HEK293 (cell line): ENCODE measurements around the gene NARF.

Experiments
- AEBP2 ChIP-seq: fragments of 450-650 bp; formaldehyde crosslinking; IDR thresholded peaks from 2 replicates; pipeline ENCODE4 v1.5.1; 2016; ENCODE audit warnings: missing biosample characterization, missing genetic modification characterization, borderline replicate concordance
- EGR2 ChIP-seq: fragments of 450-650 bp; formaldehyde crosslinking; IDR thresholded peaks from 2 replicates; pipeline ENCODE4 v1.5.1; 2016; ENCODE audit warnings: low read depth, missing biosample characterization, missing genetic modification characterization
- GFI1B ChIP-seq: fragments of 450-650 bp; formaldehyde crosslinking; IDR thresholded peaks from 2 replicates; pipeline ENCODE4 v1.5.1; 2016; ENCODE audit warnings: missing biosample characterization, missing genetic modification characterization
- GLIS1 ChIP-seq: fragments of 450-650 bp; formaldehyde crosslinking; IDR thresholded peaks from 2 replicates; pipeline ENCODE4 v1.5.1; 2016; ENCODE audit warnings: missing biosample characterization, missing genetic modification characterization
- IKZF3 ChIP-seq: fragments of 450-650 bp; IDR thresholded peaks from 2 replicates; pipeline ENCODE4 v1.5.0; 2018; ENCODE audit warnings: missing biosample characterization, mild to moderate bottlenecking, missing genetic modification characterization, moderate library complexity
- KLF10 ChIP-seq: fragments of 450-650 bp; IDR thresholded peaks from 2 replicates; pipeline ENCODE4 v1.5.1; 2018; ENCODE audit warnings: missing biosample characterization, mild to moderate bottlenecking, missing genetic modification characterization
- KLF17 ChIP-seq: fragments of 450-650 bp; formaldehyde crosslinking; IDR thresholded peaks from 2 replicates; pipeline ENCODE4 v1.5.1; 2016; ENCODE audit warnings: missing biosample characterization, missing genetic modification characterization
- PATZ1 ChIP-seq: fragments of 450-650 bp; formaldehyde crosslinking; IDR thresholded peaks from 2 replicates; pipeline ENCODE4 v1.5.1; 2016; ENCODE audit warnings: missing biosample characterization, missing genetic modification characterization
- PRDM1 ChIP-seq: fragments of 450-650 bp; formaldehyde crosslinking; IDR thresholded peaks from 2 replicates; pipeline ENCODE4; 2016; ENCODE audit warnings: missing biosample characterization, missing genetic modification characterization
- REST ChIP-seq: fragments of 450-650 bp; formaldehyde crosslinking; IDR thresholded peaks from 2 replicates; pipeline ENCODE4 v1.5.1; 2016; ENCODE audit warnings: missing biosample characterization, missing genetic modification characterization
- SCRT2 ChIP-seq: fragments of 450-650 bp; formaldehyde crosslinking; IDR thresholded peaks from 2 replicates; pipeline ENCODE4 v1.5.1; 2016; ENCODE audit warnings: missing biosample characterization, missing genetic modification characterization
- SP2 ChIP-seq: fragments of 450-650 bp; formaldehyde crosslinking; IDR thresholded peaks from 2 replicates; pipeline ENCODE4 v1.5.1; 2016; ENCODE audit warnings: missing biosample characterization, missing genetic modification characterization
- SP7 ChIP-seq: fragments of 450-650 bp; formaldehyde crosslinking; IDR thresholded peaks from 2 replicates; pipeline ENCODE4 v1.5.1; 2016; ENCODE audit warnings: missing biosample characterization, missing genetic modification characterization
- TCF7L2 ChIP-seq: IDR thresholded peaks from 2 replicates; pipeline ENCODE4 v1.6.1; 2011; ENCODE audit warnings: low read depth, mild to moderate bottlenecking, inconsistent platforms, low read length, moderate library complexity, borderline replicate concordance
- WT1 ChIP-seq: fragments of 450-650 bp; formaldehyde crosslinking; IDR thresholded peaks from 2 replicates; pipeline ENCODE4 v1.5.1; 2016; ENCODE audit warnings: missing biosample characterization, missing genetic modification characterization
- ZNF140 ChIP-seq: fragments of 450-650 bp; formaldehyde crosslinking; IDR thresholded peaks from 2 replicates; pipeline ENCODE4 v1.5.1; 2016; ENCODE audit warnings: missing biosample characterization, missing genetic modification characterization
- ZNF155 ChIP-seq: fragments of 450-650 bp; formaldehyde crosslinking; IDR thresholded peaks from 2 replicates; pipeline ENCODE4 v1.5.1; 2016; ENCODE audit warnings: missing biosample characterization, missing genetic modification characterization
- ZNF157 ChIP-seq: fragments of 450-650 bp; formaldehyde crosslinking; IDR thresholded peaks from 2 replicates; pipeline ENCODE4 v1.5.1; 2016; ENCODE audit warnings: missing biosample characterization, missing genetic modification characterization
- ZNF169 ChIP-seq: fragments of 450-650 bp; formaldehyde crosslinking; IDR thresholded peaks from 2 replicates; pipeline ENCODE4 v1.5.1; 2016; ENCODE audit warnings: missing biosample characterization, missing genetic modification characterization
- ZNF174 ChIP-seq: fragments of 450-650 bp; formaldehyde crosslinking; IDR thresholded peaks from 2 replicates; pipeline ENCODE4 v1.5.0; 2017; ENCODE audit warnings: missing biosample characterization, mild to moderate bottlenecking, missing genetic modification characterization
- ZNF23 ChIP-seq: fragments of 450-650 bp; formaldehyde crosslinking; IDR thresholded peaks from 2 replicates; pipeline ENCODE4 v1.5.1; 2016; ENCODE audit warnings: missing biosample characterization, missing genetic modification characterization, borderline replicate concordance
- ZNF239 ChIP-seq: fragments of 450-650 bp; formaldehyde crosslinking; IDR thresholded peaks from 2 replicates; pipeline ENCODE4 v1.5.1; 2016; ENCODE audit warnings: missing biosample characterization, missing genetic modification characterization
- ZNF248 ChIP-seq: fragments of 450-650 bp; formaldehyde crosslinking; IDR thresholded peaks from 2 replicates; pipeline ENCODE4 v1.5.1; 2017; ENCODE audit warnings: missing biosample characterization, missing genetic modification characterization
- ZNF292 ChIP-seq: fragments of 450-650 bp; formaldehyde crosslinking; IDR thresholded peaks from 2 replicates; pipeline ENCODE4 v1.5.1; 2016; ENCODE audit warnings: low read depth, missing biosample characterization, missing genetic modification characterization, borderline replicate concordance
- ZNF335 ChIP-seq: fragments of 450-650 bp; formaldehyde crosslinking; conservative IDR thresholded peaks from 2 replicates; pipeline ENCODE4 v1.5.1; 2016; ENCODE audit warnings: missing biosample characterization, missing genetic modification characterization
- ZNF501 ChIP-seq: fragments of 450-650 bp; formaldehyde crosslinking; IDR thresholded peaks from 2 replicates; pipeline ENCODE4 v1.5.1; 2016; ENCODE audit warnings: missing biosample characterization, missing genetic modification characterization
- ZNF548 ChIP-seq: fragments of 450-650 bp; formaldehyde crosslinking; IDR thresholded peaks from 2 replicates; pipeline ENCODE4 v1.5.1; 2016; ENCODE audit warnings: missing biosample characterization, missing genetic modification characterization
- ZNF571 ChIP-seq: fragments of 450-650 bp; formaldehyde crosslinking; IDR thresholded peaks from 2 replicates; pipeline ENCODE4 v1.5.0; 2017; ENCODE audit warnings: missing biosample characterization, missing genetic modification characterization
- ZNF623 ChIP-seq: fragments of 450-650 bp; formaldehyde crosslinking; IDR thresholded peaks from 2 replicates; pipeline ENCODE4 v1.5.1; 2016; ENCODE audit warnings: missing biosample characterization, missing genetic modification characterization
- ZNF664 ChIP-seq: fragments of 450-650 bp; formaldehyde crosslinking; IDR thresholded peaks from 2 replicates; pipeline ENCODE4 v1.5.1; 2016; ENCODE audit warnings: missing biosample characterization, missing genetic modification characterization
- ZNF670 ChIP-seq: fragments of 450-650 bp; formaldehyde crosslinking; IDR thresholded peaks from 2 replicates; pipeline ENCODE4 v1.5.1; 2016; ENCODE audit warnings: missing biosample characterization, missing genetic modification characterization, low read depth
- ZNF747 ChIP-seq: fragments of 450-650 bp; formaldehyde crosslinking; IDR thresholded peaks from 2 replicates; pipeline ENCODE4 v1.5.1; 2016; ENCODE audit warnings: missing biosample characterization, missing genetic modification characterization
- ZNF776 ChIP-seq: fragments of 450-650 bp; formaldehyde crosslinking; IDR thresholded peaks from 2 replicates; pipeline ENCODE4 v1.5.0; 2017; ENCODE audit warnings: missing biosample characterization, missing genetic modification characterization, borderline replicate concordance
- ZSCAN23 ChIP-seq: fragments of 450-650 bp; formaldehyde crosslinking; IDR thresholded peaks from 2 replicates; pipeline ENCODE4 v1.5.1; 2016; ENCODE audit warnings: missing biosample characterization, missing genetic modification characterization

Gene NARF

GRCh38 chr17:82518826-82519810 lies 60.6 kb downstream of the NARF start, which contains the start of gene FOXK2 (continued):
- peak; percentile 23; the same call in 1 of the 2 replicates for TF ChIP-seq KLF17 (tag by site-specific recombination)
- no peak for TF ChIP-seq ZNF174 (tag by site-specific recombination)
- peak; percentile 44; the same call in 1 of the 2 replicates for TF ChIP-seq SCRT2
- TF ChIP-seq PATZ1 (tag by site-specific recombination), result no peak
- no peak for TF ChIP-seq ZNF248 (tag by site-specific recombination)
- TF ChIP-seq IKZF3 (tag by site-specific recombination), result peak; percentile 45; the same call in 1 of the 2 replicates
- TF ChIP-seq ZNF548, result 0 out of 2 replicates have a peak, but pooled peaks have one; percentile 13
- TF ChIP-seq ZNF664, result no peak
- no peak for TF ChIP-seq EGR2 (tag by site-specific recombination)
- TF ChIP-seq PRDM1 (tag by site-specific recombination), result no peak
- no peak for TF ChIP-seq AEBP2 (tag by site-specific recombination)
- TF ChIP-seq GFI1B, result no peak
- TF ChIP-seq ZNF335 (tag by site-specific recombination), result peak; percentile 86
- no peak for TF ChIP-seq ZNF169 (tag by site-specific recombination)
- no peak for TF ChIP-seq TCF7L2
- TF ChIP-seq REST (tag by site-specific recombination), result no peak
- no peak for TF ChIP-seq ZNF571 (tag by site-specific recombination)
- TF ChIP-seq ZNF776 (tag by site-specific recombination), result no peak
- no peak for TF ChIP-seq ZNF157
- no peak for TF ChIP-seq ZNF23 (tag by site-specific recombination)
- no peak for TF ChIP-seq ZNF292 (tag by site-specific recombination)
- TF ChIP-seq ZNF747 (tag by site-specific recombination), result no peak
- peak; percentile 90 for TF ChIP-seq SP2
- TF ChIP-seq GLIS1 (tag by site-specific recombination), result no peak
- no peak for TF ChIP-seq ZNF623 (tag by site-specific recombination)
- TF ChIP-seq ZNF501 (tag by site-specific recombination), result no peak
- peak; percentile 54 for TF ChIP-seq SP7 (tag by site-specific recombination)
- no peak for TF ChIP-seq WT1 (tag by site-specific recombination)
- peak; percentile 45; the same call in 1 of the 2 replicates for TF ChIP-seq ZSCAN23 (tag by site-specific recombination)
- TF ChIP-seq ZNF140, result no peak
- peak; percentile 59; the same call in 1 of the 2 replicates for TF ChIP-seq KLF10 (tag by site-specific recombination)
- no peak for TF ChIP-seq ZNF239 (tag by site-specific recombination)
- no peak for TF ChIP-seq ZNF670 (tag by site-specific recombination)
- TF ChIP-seq ZNF155 (tag by site-specific recombination), result no peak
